SK-N-SH treated with all-trans-retinoic acid at 6 μM for 48 hours (cell line): ENCODE measurements around the gene AKAP13.

Experiments used
- ATAC-seq: fragments of 200-7000 bp; cut with Tn5 transposase; 3 replicates; pipeline ENCODE4 v1.9.1; 2020; ENCODE audit warnings: mild to moderate bottlenecking, moderate library complexity
- ARNTL ChIP-seq: fragments of 450-650 bp; formaldehyde crosslinking; IDR thresholded peaks from 2 replicates; pipeline ENCODE4 v1.5.0; 2020; ENCODE audit warnings: low read depth, mild to moderate bottlenecking, moderate library complexity, borderline replicate concordance
- BACH2 ChIP-seq: fragments of 250-450 bp; sonication (Bioruptor Pico); IDR thresholded peaks from 2 replicates; pipeline ENCODE4 v1.9.0; 2021; ENCODE audit warnings: mild to moderate bottlenecking, borderline replicate concordance
- CSRNP3 ChIP-seq: fragments of 250-450 bp; sonication (Bioruptor Pico); IDR thresholded peaks from 2 replicates; pipeline ENCODE4 v1.5.1; 2021; ENCODE audit warnings: mild to moderate bottlenecking, moderate library complexity
- ESRRG ChIP-seq: fragments of 250-450 bp; sonication (Bioruptor Pico); IDR thresholded peaks from 2 replicates; pipeline ENCODE4 v1.6.1; 2021; ENCODE audit warnings: mild to moderate bottlenecking
- GLIS3 ChIP-seq: fragments of 250-450 bp; sonication (Bioruptor Pico); IDR thresholded peaks from 2 replicates; pipeline ENCODE4 v1.5.0; 2020; ENCODE audit warnings: mild to moderate bottlenecking, moderate library complexity
- ISL1 ChIP-seq: fragments of 250-450 bp; sonication (Bioruptor Pico); IDR thresholded peaks from 2 replicates; pipeline ENCODE4 v2.1.2; 2022; ENCODE audit warnings: mild to moderate bottlenecking, moderate library complexity
- OSR1 ChIP-seq: fragments of 250-450 bp; sonication (Bioruptor Pico); IDR thresholded peaks from 2 replicates; pipeline ENCODE4 v1.8.0; 2022; ENCODE audit warnings: moderate library complexity, mild to moderate bottlenecking, inconsistent platforms
- PATZ1 ChIP-seq: fragments of 250-450 bp; sonication (Bioruptor Pico); IDR thresholded peaks from 2 replicates; pipeline ENCODE4 v1.8.0; 2020; ENCODE audit warnings: mild to moderate bottlenecking, moderate library complexity, borderline replicate concordance
- POU6F1 ChIP-seq: fragments of 250-450 bp; sonication (Bioruptor Pico); IDR thresholded peaks from 2 replicates; pipeline ENCODE4 v1.8.0; 2021; ENCODE audit warnings: low read depth, mild to moderate bottlenecking, moderate library complexity, borderline replicate concordance
- PPARA ChIP-seq: fragments of 250-450 bp; sonication (Bioruptor Pico); IDR thresholded peaks from 2 replicates; pipeline ENCODE4 v1.5.0; 2020; ENCODE audit warnings: mild to moderate bottlenecking, borderline replicate concordance
- RARB ChIP-seq: fragments of 250-450 bp; sonication (Bioruptor Pico); IDR thresholded peaks from 2 replicates; pipeline ENCODE4 v1.8.0; 2021; ENCODE audit warnings: mild to moderate bottlenecking, moderate library complexity
- SNAI2 ChIP-seq: fragments of 250-450 bp; sonication (Bioruptor Pico); IDR thresholded peaks from 2 replicates; pipeline ENCODE4 v1.5.0; 2020; ENCODE audit warnings: mild to moderate bottlenecking, moderate library complexity
- TCF4 ChIP-seq: fragments of 250-450 bp; sonication (Bioruptor Pico); IDR thresholded peaks from 2 replicates; pipeline ENCODE4 v1.8.0; 2021; ENCODE audit warnings: mild to moderate bottlenecking, moderate library complexity, borderline replicate concordance
- TOX ChIP-seq: fragments of 250-450 bp; sonication (Bioruptor Pico); IDR thresholded peaks from 2 replicates; pipeline ENCODE4 v1.8.0; 2021; ENCODE audit warnings: mild to moderate bottlenecking, moderate library complexity, borderline replicate concordance
- TSHZ2 ChIP-seq: fragments of 250-450 bp; sonication (Bioruptor Pico); IDR thresholded peaks from 2 replicates; pipeline ENCODE4 v1.5.0; 2020; ENCODE audit warnings: mild to moderate bottlenecking, moderate library complexity
- ZC3H10 ChIP-seq: fragments of 250-450 bp; sonication (Bioruptor Pico); IDR thresholded peaks from 2 replicates; pipeline ENCODE4 v1.5.1; 2021; ENCODE audit warnings: mild to moderate bottlenecking, moderate library complexity
- ZFP3 ChIP-seq: fragments of 250-450 bp; sonication (Bioruptor Pico); IDR thresholded peaks from 2 replicates; pipeline ENCODE4 v1.5.0; 2020; ENCODE audit warnings: mild to moderate bottlenecking, moderate library complexity
- ZFP30 ChIP-seq: fragments of 450-650 bp; formaldehyde crosslinking; IDR thresholded peaks from 2 replicates; pipeline ENCODE4 v1.5.0; 2022; ENCODE audit warnings: mild to moderate bottlenecking, moderate library complexity
- ZNF70 ChIP-seq: fragments of 450-650 bp; formaldehyde crosslinking; IDR thresholded peaks from 2 replicates; pipeline ENCODE4 v1.5.0; 2020; ENCODE audit warnings: mild to moderate bottlenecking, moderate library complexity
- ZNF8 ChIP-seq: fragments of 450-650 bp; formaldehyde crosslinking; IDR thresholded peaks from 2 replicates; pipeline ENCODE4 v1.5.0; 2020; ENCODE audit warnings: mild to moderate bottlenecking, moderate library complexity

The AKAP13 gene

GRCh38 chr15:85700767-85701166 is 320.4 kb downstream of the AKAP13 start:
- ATAC-seq: no peak
- no peak for TF ChIP-seq ZFP3 (CRISPR knock-in tag)
- no peak for TF ChIP-seq ZNF70 (CRISPR knock-in tag)
- TF ChIP-seq PATZ1 (CRISPR knock-in tag): no peak
- TF ChIP-seq ZC3H10 (CRISPR knock-in tag): no peak
- TF ChIP-seq PPARA: no peak
- no peak for TF ChIP-seq ESRRG (CRISPR knock-in tag)
- no peak for TF ChIP-seq RARB (CRISPR knock-in tag)
- TF ChIP-seq SNAI2 (CRISPR knock-in tag): no peak
- TF ChIP-seq TCF4: no peak

- no peak for ATAC-seq
- TF ChIP-seq ZNF8 (CRISPR knock-in tag) (no peak), TSHZ2 (CRISPR knock-in tag) (no peak), PPARA (no peak), POU6F1 (CRISPR knock-in tag) (no peak), ZFP30 (CRISPR knock-in tag) (no peak), ARNTL (CRISPR knock-in tag) (no peak), RARB (CRISPR knock-in tag) (no peak), CSRNP3 (CRISPR knock-in tag) (no peak), GLIS3 (no peak), TOX (CRISPR knock-in tag) (no peak), ZFP3 (CRISPR knock-in tag) (no peak)
Observed at GRCh38 chr15:85702321-85703101, 322.1 kb downstream of the AKAP13 start.

- no peak for TF ChIP-seq ZNF8 (CRISPR knock-in tag)
- TF ChIP-seq OSR1: no peak
- TF ChIP-seq TOX (CRISPR knock-in tag): no peak
- TF ChIP-seq, all 23 proteins: peak for 0
- ATAC-seq: no peak
Observed at GRCh38 chr15:85704066-85704465, 323.7 kb downstream of the AKAP13 start.

GRCh38 chr15:85704720-85705429 is 324.5 kb downstream of the AKAP13 start:
- TF ChIP-seq ZFP30 (CRISPR knock-in tag) (no peak), TCF4 (no peak), ZFP3 (CRISPR knock-in tag) (no peak), SNAI2 (CRISPR knock-in tag) (no peak), CSRNP3 (CRISPR knock-in tag) (no peak), ZC3H10 (CRISPR knock-in tag) (no peak), BACH2 (CRISPR knock-in tag) (no peak), RARB (CRISPR knock-in tag) (no peak), ISL1 (no peak), PPARA (no peak), PATZ1 (CRISPR knock-in tag) (no peak), ARNTL (CRISPR knock-in tag) (no peak), ZNF70 (CRISPR knock-in tag) (no peak), ZNF8 (CRISPR knock-in tag) (no peak)
- ATAC-seq: no peak
